ENCODE measurements around the gene KAT6B.
"Not testable (repeated sequence)": the region's sequence is repeated elsewhere in the genome, so short reads cannot be mapped to it uniquely, and the experiment has no call there.

KAT6B gene

DNA sequence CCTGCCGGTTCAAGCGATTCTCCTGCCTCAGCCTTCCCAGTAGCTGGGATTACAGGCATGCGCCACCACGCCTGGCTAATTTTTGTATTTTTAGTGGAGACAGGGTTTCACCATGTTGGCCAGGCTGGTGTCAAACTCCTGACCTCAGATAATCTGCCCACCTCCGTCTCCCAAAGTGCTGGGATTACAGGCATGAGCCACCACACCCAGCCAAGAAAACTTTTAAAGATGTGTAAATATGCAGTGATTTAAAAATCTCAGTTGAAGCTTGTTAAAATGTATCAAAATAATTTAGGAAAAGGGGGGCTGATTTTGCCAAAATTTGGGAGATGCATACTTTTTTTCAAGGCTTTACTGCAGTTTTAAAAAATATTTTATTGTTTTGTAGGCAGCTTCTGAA is 50.7 kb downstream of the KAT6B start:
- not testable (repeated sequence) for H3K9me3 ChIP-seq (ENCODE audit: insufficient read depth, low read depth, low read length); H3K9ac ChIP-seq (ENCODE audit: low read depth, low read length)
- 94% methylated on average over 5 of the region's 5 CpGs for WGBS

DNA sequence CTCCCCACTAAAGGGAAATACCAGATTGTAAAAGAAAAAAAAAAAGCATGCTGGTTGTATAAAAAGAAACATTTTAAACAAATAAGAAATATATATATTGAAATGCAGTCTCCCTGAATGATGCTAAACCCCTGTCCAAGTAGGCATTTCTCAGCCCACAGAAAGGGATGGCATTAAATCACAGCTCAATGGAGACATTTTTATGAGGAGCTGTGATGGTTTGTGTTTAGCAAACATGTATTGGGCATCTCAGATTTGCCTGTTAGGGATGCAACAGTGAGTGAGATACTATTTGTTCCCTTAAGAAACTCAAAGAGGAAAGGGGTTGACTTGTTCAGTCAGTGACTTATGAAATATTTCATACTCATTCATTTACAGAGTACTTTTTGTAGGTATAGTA is 51.5 kb downstream of the KAT6B start:
- no peak overlapping the region for H3K27ac ChIP-seq (ENCODE audit: low read depth, low read length)
- peaks cover 11% of the 10 kb centered on the region for H3K4me1 ChIP-seq (ENCODE audit: insufficient read depth, low read length)
- no peak overlapping the region for H3K9ac ChIP-seq (ENCODE audit: low read depth, low read length)
- H3K9me3 ChIP-seq (ENCODE audit: insufficient read depth, low read depth, low read length) = no peaks in the 10 kb centered on the region
- H3K27me3 ChIP-seq (ENCODE audit: insufficient read depth, low read length) = no peaks in the 10 kb centered on the region
- no peak overlapping the region for H3K4me3 ChIP-seq (ENCODE audit: low read length)
- no peaks in the 10 kb centered on the region for H3K36me3 ChIP-seq (ENCODE audit: insufficient read depth, low read length)

More for the DNA sequence above, 50.7 kb downstream of the KAT6B start:
- H3K4me3 ChIP-seq (ENCODE audit: low read length); H3K36me3 ChIP-seq (ENCODE audit: insufficient read depth, low read length); H3K27me3 ChIP-seq (ENCODE audit: insufficient read depth, low read length); H3K27ac ChIP-seq (ENCODE audit: low read depth, low read length): not testable (repeated sequence)
- H3K4me1 ChIP-seq (ENCODE audit: insufficient read depth, low read length) = peaks cover 11% of the 10 kb centered on the region

DNA sequence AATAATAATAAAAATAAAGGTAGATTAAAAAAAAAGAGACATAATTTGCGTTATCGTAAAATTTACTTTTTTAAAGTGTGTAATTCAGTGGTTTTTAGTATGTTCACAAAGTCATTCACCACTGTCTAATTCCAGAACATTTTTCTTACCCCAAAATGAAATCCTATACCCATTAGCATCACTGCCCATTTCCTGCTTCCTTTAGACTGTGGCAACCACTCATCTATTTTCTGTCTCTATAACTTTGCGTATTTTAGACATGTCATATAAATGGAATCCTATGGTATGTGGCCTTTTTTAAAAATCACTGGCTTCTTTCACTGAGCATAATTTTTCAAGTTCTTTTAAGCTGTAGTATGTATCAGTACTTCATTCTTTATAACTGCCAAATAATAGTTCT is 53.6 kb downstream of the KAT6B start:
- Histone ChIP-seq H3K4me1 (ENCODE audit: insufficient read depth, low read length) (peaks cover 11% of the 10 kb centered on the region), H3K9ac (ENCODE audit: low read depth, low read length) (no peak overlapping the region), H3K4me3 (ENCODE audit: low read length) (no peak overlapping the region), H3K9me3 (ENCODE audit: insufficient read depth, low read depth, low read length) (no peaks in the 10 kb centered on the region), H3K27me3 (ENCODE audit: insufficient read depth, low read length) (no peaks in the 10 kb centered on the region), H3K36me3 (ENCODE audit: insufficient read depth, low read length) (no peaks in the 10 kb centered on the region), H3K27ac (ENCODE audit: low read depth, low read length) (no peak overlapping the region)
- WGBS = 100% methylated on average over 1 of the region's 3 CpGs

DNA sequence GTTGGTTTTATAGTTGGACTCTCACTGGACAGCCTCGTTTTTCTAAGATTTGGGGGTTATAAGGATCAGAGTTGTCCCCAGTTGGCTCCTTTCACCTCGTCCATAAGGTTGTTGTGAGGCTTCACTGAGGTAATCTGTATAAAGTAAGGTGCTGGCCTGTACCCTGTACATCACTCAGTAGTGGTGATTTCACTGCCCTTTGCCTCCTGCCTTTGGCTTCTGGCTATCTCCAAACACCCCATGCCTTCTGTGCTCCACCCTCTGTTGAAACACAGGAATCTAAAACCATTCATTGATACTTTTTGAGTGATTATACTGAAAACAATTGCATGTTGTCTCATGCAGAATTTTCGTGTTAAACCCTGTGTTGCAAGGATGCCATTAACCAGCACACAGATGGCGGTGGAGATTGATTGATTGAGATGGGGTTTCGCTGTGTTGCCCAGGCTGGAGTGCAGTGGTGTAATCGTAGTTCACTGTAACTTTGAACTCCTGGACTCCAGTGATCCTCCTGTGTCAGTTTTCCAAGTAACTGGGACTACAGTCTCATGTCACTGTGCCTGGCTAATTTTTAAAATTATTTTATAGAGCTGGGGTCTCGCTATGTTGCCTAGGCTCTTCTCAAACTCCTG is 55.0 kb downstream of the KAT6B start:
- Histone ChIP-seq H3K9ac (ENCODE audit: low read depth, low read length) (no peak overlapping the region), H3K27ac (ENCODE audit: low read depth, low read length) (no peak overlapping the region), H3K27me3 (ENCODE audit: insufficient read depth, low read length) (no peaks in the 10 kb centered on the region), H3K9me3 (ENCODE audit: insufficient read depth, low read depth, low read length) (no peaks in the 10 kb centered on the region), H3K4me1 (ENCODE audit: insufficient read depth, low read length) (peaks cover under 1% of the 10 kb centered on the region; the same call in 1 of the 2 replicates), H3K4me3 (ENCODE audit: low read length) (no peak overlapping the region), H3K36me3 (ENCODE audit: insufficient read depth, low read length) (no peaks in the 10 kb centered on the region)
- WGBS = 92% methylated on average over 7 of the region's 7 CpGs

DNA sequence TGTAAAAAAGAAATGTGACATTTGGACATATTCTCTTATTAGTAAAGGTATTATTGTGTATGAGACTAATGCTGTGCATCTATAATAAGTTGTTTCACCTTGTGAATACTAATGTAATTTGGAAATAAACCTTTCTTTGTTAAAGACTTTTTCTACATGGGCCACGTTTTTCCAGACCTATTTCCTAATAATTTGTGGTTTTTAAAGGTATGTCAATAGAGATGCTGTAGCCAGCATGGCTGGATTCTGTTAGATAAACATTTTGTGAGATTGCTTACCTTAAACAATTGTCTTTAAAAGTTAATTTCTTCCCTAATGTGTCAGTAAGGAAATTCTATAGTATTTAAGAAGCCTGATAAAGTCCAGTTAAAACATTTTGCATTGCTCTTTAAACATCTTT is 56.0 kb downstream of the KAT6B start:
- Histone ChIP-seq H3K9me3 (ENCODE audit: insufficient read depth, low read depth, low read length) (no peaks in the 10 kb centered on the region), H3K36me3 (ENCODE audit: insufficient read depth, low read length) (no peaks in the 10 kb centered on the region), H3K27me3 (ENCODE audit: insufficient read depth, low read length) (no peaks in the 10 kb centered on the region), H3K4me1 (ENCODE audit: insufficient read depth, low read length) (no peaks in the 10 kb centered on the region), H3K9ac (ENCODE audit: low read depth, low read length) (no peak overlapping the region), H3K27ac (ENCODE audit: low read depth, low read length) (no peak overlapping the region), H3K4me3 (ENCODE audit: low read length) (no peak overlapping the region)
- WGBS = no CpG with 5 or more reads among the region's 1 CpG

DNA sequence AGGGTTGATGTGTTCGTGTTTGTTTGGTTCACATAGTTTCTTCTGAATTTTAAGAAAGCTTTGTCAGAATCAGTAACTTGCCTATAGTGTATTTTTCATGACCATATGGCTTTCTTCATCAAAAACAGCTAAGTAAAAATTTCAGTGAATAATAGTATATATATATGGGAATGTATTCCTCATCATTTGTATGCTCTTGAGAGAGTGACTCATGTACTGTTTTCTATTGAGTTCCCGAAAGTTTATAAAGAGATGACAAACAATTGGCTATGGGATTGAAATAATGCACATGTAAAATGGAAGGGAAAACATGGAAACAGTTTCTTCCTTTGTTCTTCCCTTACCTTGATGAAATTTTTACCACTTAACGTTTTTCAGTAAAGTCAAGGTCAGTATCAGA is 56.4 kb downstream of the KAT6B start:
- 94% methylated on average over 3 of the region's 3 CpGs for WGBS
- Histone ChIP-seq H3K4me3 (ENCODE audit: low read length) (no peak overlapping the region), H3K9ac (ENCODE audit: low read depth, low read length) (no peak overlapping the region), H3K9me3 (ENCODE audit: insufficient read depth, low read depth, low read length) (no peaks in the 10 kb centered on the region), H3K27me3 (ENCODE audit: insufficient read depth, low read length) (no peaks in the 10 kb centered on the region), H3K36me3 (ENCODE audit: insufficient read depth, low read length) (no peaks in the 10 kb centered on the region), H3K4me1 (ENCODE audit: insufficient read depth, low read length) (no peaks in the 10 kb centered on the region), H3K27ac (ENCODE audit: low read depth, low read length) (no peak overlapping the region)

DNA sequence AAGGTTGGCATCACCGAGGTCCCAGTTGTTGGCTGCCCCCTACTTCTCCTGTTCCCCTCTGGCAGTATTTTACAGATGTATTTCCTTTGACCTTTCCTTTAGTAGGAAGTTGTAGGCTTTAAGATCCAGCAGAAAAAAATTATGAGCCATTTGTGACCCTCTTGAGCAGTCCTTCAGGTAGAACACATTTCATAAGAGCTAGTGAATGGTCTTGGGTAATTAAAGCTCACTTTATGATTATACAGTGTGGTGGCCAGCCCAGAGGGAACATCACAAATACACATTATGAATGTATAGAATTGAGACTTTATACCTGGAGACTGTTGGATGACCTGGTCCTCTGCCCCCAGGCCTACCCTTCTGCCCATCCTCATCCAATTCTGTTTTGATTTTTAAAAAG is 57.0 kb downstream of the KAT6B start:
- Histone ChIP-seq H3K27me3 (ENCODE audit: insufficient read depth, low read length) (no peaks in the 10 kb centered on the region), H3K9me3 (ENCODE audit: insufficient read depth, low read depth, low read length) (no peaks in the 10 kb centered on the region), H3K9ac (ENCODE audit: low read depth, low read length) (no peak overlapping the region), H3K36me3 (ENCODE audit: insufficient read depth, low read length) (no peaks in the 10 kb centered on the region), H3K4me3 (ENCODE audit: low read length) (no peak overlapping the region), H3K4me1 (ENCODE audit: insufficient read depth, low read length) (no peaks in the 10 kb centered on the region), H3K27ac (ENCODE audit: low read depth, low read length) (no peak overlapping the region)
- WGBS = 71% methylated on average over 1 of the region's 1 CpG

DNA sequence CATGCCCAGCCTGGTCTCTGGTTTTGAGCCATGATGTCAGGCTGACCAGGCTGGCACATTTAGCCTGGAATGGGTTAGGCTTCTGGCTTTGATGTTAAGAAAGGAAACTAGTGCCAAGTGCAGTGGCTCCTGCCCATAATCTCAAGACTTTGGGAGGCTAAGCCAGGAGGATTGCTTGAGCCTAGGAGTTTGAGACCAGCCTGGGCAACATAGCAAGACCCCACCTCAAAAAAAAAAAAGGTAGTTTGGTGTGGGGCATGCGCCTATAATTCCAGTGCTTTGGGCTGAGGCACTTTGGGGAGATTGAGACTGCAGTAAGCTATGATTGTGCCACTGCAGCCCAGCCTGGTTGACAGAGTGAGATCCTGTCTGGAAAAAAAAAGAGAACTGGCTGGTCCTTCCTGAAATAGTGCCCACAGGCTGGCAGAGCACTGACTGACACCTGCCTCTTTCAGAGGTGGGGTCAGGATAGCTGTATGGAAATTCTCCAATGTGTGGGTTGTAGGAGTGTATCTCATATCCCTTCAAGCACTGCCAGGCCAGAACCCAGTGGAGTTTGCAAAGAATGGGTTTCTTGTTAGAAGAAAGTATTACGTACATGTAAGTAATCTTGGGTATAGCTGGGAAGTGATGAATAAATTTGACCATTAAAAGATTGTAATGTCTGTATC is 61.3 kb downstream of the KAT6B start:
- no peaks in the 10 kb centered on the region for H3K27me3 ChIP-seq (ENCODE audit: insufficient read depth, low read length)
- H3K4me3 ChIP-seq (ENCODE audit: low read length) = no peak overlapping the region
- no peaks in the 10 kb centered on the region for H3K4me1 ChIP-seq (ENCODE audit: insufficient read depth, low read length)
- no peak overlapping the region for H3K9ac ChIP-seq (ENCODE audit: low read depth, low read length)
- H3K36me3 ChIP-seq (ENCODE audit: insufficient read depth, low read length) = no peaks in the 10 kb centered on the region
- H3K27ac ChIP-seq (ENCODE audit: low read depth, low read length) = no peak overlapping the region
- H3K9me3 ChIP-seq (ENCODE audit: insufficient read depth, low read depth, low read length) = no peaks in the 10 kb centered on the region
- 92% methylated on average over 2 of the region's 2 CpGs for WGBS

DNA sequence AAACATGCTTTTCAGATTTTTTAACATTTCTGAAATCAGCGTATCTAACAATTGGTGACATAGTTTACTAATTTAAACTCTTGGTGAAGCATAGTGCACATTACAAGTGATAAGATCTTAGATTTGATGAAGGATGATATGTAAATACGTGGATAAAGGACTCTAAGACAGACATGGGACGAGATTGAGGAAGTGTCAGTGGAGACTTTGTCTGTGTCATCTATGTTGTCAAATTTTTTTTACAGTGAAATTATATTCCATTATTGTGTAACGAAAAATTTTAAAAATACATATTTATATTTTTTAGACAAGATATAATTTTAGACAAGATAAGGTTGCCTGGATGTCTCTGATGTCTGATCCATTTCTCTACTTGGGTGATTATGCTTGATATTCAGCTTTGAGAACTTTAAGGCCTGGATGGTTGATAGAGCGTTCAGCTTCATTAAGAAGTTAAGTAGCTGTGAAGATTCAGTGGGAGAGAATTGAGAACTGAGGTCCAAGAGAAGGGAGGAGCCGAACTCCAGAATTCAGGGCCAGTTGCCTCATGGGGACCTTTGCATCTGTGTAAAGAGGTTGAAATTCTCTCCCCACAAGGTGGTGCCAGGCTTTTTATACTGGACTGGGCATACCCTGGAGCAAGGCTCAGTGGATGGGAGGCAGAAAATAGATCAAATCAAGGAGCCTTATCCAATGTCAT is 62.7 kb downstream of the KAT6B start:
- no peak overlapping the region for H3K27ac ChIP-seq (ENCODE audit: low read depth, low read length)
- 94% methylated on average over 5 of the region's 6 CpGs for WGBS
- H3K9ac ChIP-seq (ENCODE audit: low read depth, low read length) = no peak overlapping the region

DNA sequence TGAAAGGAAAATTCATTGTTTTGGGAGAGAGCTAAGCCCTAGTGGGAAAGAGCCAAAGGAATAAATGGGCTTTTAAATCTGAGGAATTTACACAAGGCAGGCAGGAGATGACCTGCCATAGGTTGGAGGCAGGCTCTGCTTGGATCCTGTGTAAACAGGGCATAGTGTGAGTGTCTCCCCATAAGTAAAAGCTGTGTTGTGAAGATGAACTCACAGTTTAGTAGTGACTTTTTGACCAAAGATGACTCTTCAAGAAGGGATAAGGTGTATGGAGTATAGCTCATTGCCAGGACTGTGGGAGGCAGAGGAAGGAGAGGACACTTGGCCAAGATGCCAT is 63.2 kb downstream of the KAT6B start:
- Histone ChIP-seq H3K9ac (ENCODE audit: low read depth, low read length) (no peak overlapping the region), H3K9me3 (ENCODE audit: insufficient read depth, low read depth, low read length) (no peaks in the 10 kb centered on the region), H3K27me3 (ENCODE audit: insufficient read depth, low read length) (no peaks in the 10 kb centered on the region), H3K4me3 (ENCODE audit: low read length) (no peak overlapping the region), H3K36me3 (ENCODE audit: insufficient read depth, low read length) (no peaks in the 10 kb centered on the region), H3K4me1 (ENCODE audit: insufficient read depth, low read length) (no peaks in the 10 kb centered on the region), H3K27ac (ENCODE audit: low read depth, low read length) (no peak overlapping the region)

More for the DNA sequence above, 62.7 kb downstream of the KAT6B start:
- Histone ChIP-seq H3K4me1 (ENCODE audit: insufficient read depth, low read length) (no peaks in the 10 kb centered on the region), H3K36me3 (ENCODE audit: insufficient read depth, low read length) (no peaks in the 10 kb centered on the region), H3K27me3 (ENCODE audit: insufficient read depth, low read length) (no peaks in the 10 kb centered on the region), H3K4me3 (ENCODE audit: low read length) (no peak overlapping the region), H3K9me3 (ENCODE audit: insufficient read depth, low read depth, low read length) (no peaks in the 10 kb centered on the region)

DNA sequence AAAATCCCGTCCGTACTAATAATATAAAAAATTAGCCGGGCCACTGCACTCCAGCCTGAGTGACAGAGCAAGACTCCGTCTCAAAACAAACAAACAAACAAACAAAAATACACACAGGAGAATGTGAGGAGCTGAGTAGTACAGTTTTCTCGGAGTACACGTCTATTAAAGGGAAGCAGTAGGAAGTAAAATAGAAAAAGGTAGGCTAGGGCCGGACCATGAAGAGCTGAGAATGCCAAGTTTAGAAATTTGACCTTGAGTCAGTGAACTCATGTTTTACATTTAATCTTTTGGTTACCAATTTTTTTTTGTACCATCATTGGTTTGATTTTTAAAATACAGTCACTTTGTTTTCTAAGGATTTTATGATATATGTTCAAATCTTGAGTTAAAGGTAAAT is 64.1 kb downstream of the KAT6B start:
- no peaks in the 10 kb centered on the region for H3K9me3 ChIP-seq (ENCODE audit: insufficient read depth, low read depth, low read length)
- H3K27ac ChIP-seq (ENCODE audit: low read depth, low read length) = no peak overlapping the region
- no peaks in the 10 kb centered on the region for H3K27me3 ChIP-seq (ENCODE audit: insufficient read depth, low read length)
- H3K9ac ChIP-seq (ENCODE audit: low read depth, low read length) = no peak overlapping the region
- WGBS = 94% methylated on average over 6 of the region's 7 CpGs
- H3K4me1 ChIP-seq (ENCODE audit: insufficient read depth, low read length) = no peaks in the 10 kb centered on the region
- H3K36me3 ChIP-seq (ENCODE audit: insufficient read depth, low read length) = no peaks in the 10 kb centered on the region
- no peak overlapping the region for H3K4me3 ChIP-seq (ENCODE audit: low read length)
